Keratinocyte (primary cell): Measurements from ENCODE around the gene CAPN14. TPM values are rescaled to one million over a fixed set of nuclear protein-coding genes. Genes with fewer than 3 reads are reported as not detected.

Experiments used
- DNase-seq: peaks from one replicate; pipeline ENCODE4 v3.0.0-alpha.2; 2011; ENCODE audit warnings: low read depth, missing footprints, low spot score
- FAIRE-seq: peaks from 2 replicates; lab custom pipeline; 2011; peaks lifted over from hg19 to GRCh38; lab: Jason Lieb, UNC
- H2AFZ ChIP-seq: 2 replicates; pipeline ENCODE4 v1.6.0; 2012; ENCODE audit warnings: low read length, control low read depth, inconsistent platforms; ENCODE audit not compliant: control insufficient read depth
- H3K27ac ChIP-seq: 2 replicates; pipeline ENCODE4 v1.5.1; 2011; ENCODE audit warnings: low read length; ENCODE audit not compliant: control insufficient read depth, insufficient read depth
- H3K27me3 ChIP-seq: 3 replicates; pipeline ENCODE4 v1.6.0; 2011; ENCODE audit warnings: low read length; ENCODE audit not compliant: control insufficient read depth, insufficient read depth; ENCODE audit errors: extremely low read depth
- H3K36me3 ChIP-seq, 2 experiments: 2 replicates in 1 of 2; 3 replicates in 1 of 2; pipeline ENCODE4 v1.5.1; 2011; ENCODE audit warnings: low read length in 2 of 2, mild to moderate bottlenecking in 1 of 2; ENCODE audit not compliant: control insufficient read depth in 2 of 2, insufficient read depth in 2 of 2; ENCODE audit errors: extremely low read depth in 1 of 2
- H3K4me1 ChIP-seq: 3 replicates; pipeline ENCODE4 v1.5.1; 2011; ENCODE audit warnings: low read length; ENCODE audit not compliant: control insufficient read depth, insufficient read depth; ENCODE audit errors: extremely low read depth
- H3K4me2 ChIP-seq: 3 replicates; pipeline ENCODE4 v1.6.0; 2011; ENCODE audit warnings: low read depth, low read length; ENCODE audit not compliant: control insufficient read depth, insufficient read depth; ENCODE audit errors: extremely low read depth
- H3K4me3 ChIP-seq, 3 experiments: fragments of 200-600 bp in 1 of 3; sonication (generic) in 1 of 3; 2 replicates in 2 of 3; 3 replicates in 1 of 3; pipeline ENCODE4 v1.5.1; 2011 to 2016; ENCODE audit warnings: low read length in 3 of 3, mild to moderate bottlenecking in 3 of 3, control low read depth in 2 of 3, inconsistent platforms in 1 of 3, low read depth in 1 of 3, mixed read lengths in 1 of 3, mixed run types in 1 of 3, moderate library complexity in 1 of 3; ENCODE audit not compliant: control insufficient read depth in 2 of 3, insufficient read depth in 2 of 3; ENCODE audit errors: extremely low read depth in 1 of 3
- H3K79me2 ChIP-seq: 2 replicates; pipeline ENCODE4 v1.6.0; 2012; ENCODE audit warnings: low read length; ENCODE audit not compliant: control insufficient read depth, insufficient read depth
- H3K9ac ChIP-seq: 3 replicates; pipeline ENCODE4 v1.6.0; 2011; ENCODE audit warnings: low read length; ENCODE audit not compliant: control insufficient read depth, insufficient read depth; ENCODE audit errors: extremely low read depth
- H3K9me1 ChIP-seq: 3 replicates; pipeline ENCODE4 v1.6.0; 2011; ENCODE audit warnings: low read length; ENCODE audit not compliant: control insufficient read depth, insufficient read depth; ENCODE audit errors: extremely low read depth
- H3K9me3 ChIP-seq: 2 replicates; pipeline ENCODE4 v1.5.1; 2012; ENCODE audit warnings: low read depth, low read length; ENCODE audit not compliant: control insufficient read depth
- H4K20me1 ChIP-seq: 3 replicates; pipeline ENCODE4 v1.6.0; 2011; ENCODE audit warnings: low read length; ENCODE audit not compliant: control insufficient read depth, insufficient read depth; ENCODE audit errors: extremely low read depth
- CTCF ChIP-seq, 3 experiments: IDR thresholded peaks in 1 of 3; conservative IDR thresholded peaks in 1 of 3; optimal IDR thresholded peaks in 1 of 3; 2 replicates in 2 of 3; 3 replicates in 1 of 3; pipeline versions ENCODE3 to v1.5.1; 2011; ENCODE audit warnings: low read length in 3 of 3, mild to moderate bottlenecking in 3 of 3, moderate library complexity in 2 of 3, control low read depth in 1 of 3, inconsistent platforms in 1 of 3; ENCODE audit not compliant: insufficient read depth in 2 of 3; ENCODE audit errors: extremely low read depth in 1 of 3
- EZH2 ChIP-seq: IDR thresholded peaks from one replicate; pipeline ENCODE4 v1.6.1; 2012; ENCODE audit warnings: inconsistent platforms, mild to moderate bottlenecking, low read length, moderate library complexity
- dilution Hi-C: fragments of 300-500 bp; cut with MboI; formaldehyde crosslinking; loops from one replicate; pipeline ENCODE4 v1.7.0; 2020; ENCODE audit warnings: low sequenced_read_pairs; ENCODE audit not compliant: extremely low pct_ligation_motif_present
- polyA plus RNA-seq, 5 experiments: library from polyadenylated mRNA; depleted of rRNA in 3 of 5; stranded (reverse) in 3 of 5; stranded (forward) in 1 of 5; unstranded in 1 of 5; fragments of >200 nt; gene quantifications; 1 replicate in 1 of 5; 2 replicates in 3 of 5; 3 replicates in 1 of 5; pipeline versions ENCODE4 v1.2.1 to v1.2.3, GENCODE V29; 2011 to 2012; ENCODE audit warnings: missing spikeins in 2 of 5, low read depth in 1 of 5, low replicate concordance in 1 of 5

The CAPN14 gene
- polyA plus RNA-seq, 1 donor (not counting 4 experiments of a cell fraction or from before 2014, with no cell fraction given) = 1.1 TPM

GRCh38 chr2:31168291-31168690 lies 49.0 kb downstream of the CAPN14 start:
- H3K9me1 ChIP-seq = no peaks in the 10 kb centered on the region
- DNase-seq = no peak
- no peaks in the 10 kb centered on the region for H4K20me1 ChIP-seq
- no peaks in the 10 kb centered on the region for H3K4me1 ChIP-seq
- no peak overlapping the region for H3K9ac ChIP-seq
- H3K36me3 ChIP-seq = no peaks in the 10 kb centered on the region
- H3K4me3 ChIP-seq = no peak overlapping the region
- H3K79me2 ChIP-seq = no peaks in the 10 kb centered on the region
- peaks cover 4% of the 10 kb centered on the region for H3K27me3 ChIP-seq
- FAIRE-seq = no peak
- H3K27ac ChIP-seq = no peak overlapping the region
- dilution Hi-C loops = no loop called here
- TF ChIP-seq CTCF (optimal IDR thresholded peaks at IDR 0.05 in 1 of 3, IDR thresholded peaks at IDR 0.05 in 1 of 3, conservative IDR thresholded peaks at IDR 0.05 in 1 of 3; ENCODE audit: extremely low read depth in 1 of 3, insufficient read depth in 2 of 3, low read length in 3 of 3) = no peak
- TF ChIP-seq EZH2 = no peak
- no peaks in the 10 kb centered on the region for H3K9me3 ChIP-seq
- H2AFZ ChIP-seq = no peak overlapping the region
- H3K4me2 ChIP-seq = no peak overlapping the region

- Histone ChIP-seq H3K27me3 (peaks cover 4% of the 10 kb centered on the region), H3K4me3 (no peak overlapping the region), H3K4me2 (no peak overlapping the region), H3K27ac (no peak overlapping the region), H2AFZ (no peak overlapping the region), H3K79me2 (no peaks in the 10 kb centered on the region), H3K9me3 (no peaks in the 10 kb centered on the region), H3K9ac (no peak overlapping the region), H3K4me1 (no peaks in the 10 kb centered on the region), H3K9me1 (no peaks in the 10 kb centered on the region), H3K36me3 (no peaks in the 10 kb centered on the region), H4K20me1 (no peaks in the 10 kb centered on the region)
- DNase-seq (no peak), FAIRE-seq (no peak)
- dilution Hi-C loops = no loop called here
- TF ChIP-seq EZH2 (no peak), CTCF (optimal IDR thresholded peaks at IDR 0.05 in 1 of 3, IDR thresholded peaks at IDR 0.05 in 1 of 3, conservative IDR thresholded peaks at IDR 0.05 in 1 of 3; ENCODE audit: extremely low read depth in 1 of 3, insufficient read depth in 2 of 3, low read length in 3 of 3) (no peak)
Observed at GRCh38 chr2:31166925-31167324, 50.4 kb downstream of the CAPN14 start.
